ENCODE results near the gene SRP72.
A peak's percentile ranks its signal among the peaks of the same experiment; 100 is the strongest.

SRP72 gene

DNA sequence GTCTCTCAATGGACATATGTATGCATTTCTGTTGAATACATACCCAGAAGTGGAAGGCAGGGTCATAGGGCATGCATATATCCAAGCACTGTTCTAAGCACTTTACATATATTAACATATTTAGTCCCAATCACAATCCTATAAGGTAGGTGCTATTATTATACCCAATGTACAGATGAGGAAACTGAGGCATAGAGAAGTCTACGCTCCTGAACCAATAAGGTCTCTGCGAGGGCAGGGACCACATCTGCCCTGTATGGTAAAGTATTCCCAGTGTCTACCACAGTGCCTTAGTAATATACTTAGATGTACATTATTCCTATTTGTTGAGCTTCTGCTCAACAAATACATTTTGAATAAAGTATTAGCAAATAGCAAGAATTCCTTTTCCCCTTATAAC, 37.2 kb upstream of the SRP72 start:
- no peak overlapping the region for H3K4me3 ChIP-seq (replicated peaks; ENCODE audit: low read depth, low read length)
- DNase-seq (ENCODE audit: low read depth), result no peak
- TF ChIP-seq, protein P1, sequence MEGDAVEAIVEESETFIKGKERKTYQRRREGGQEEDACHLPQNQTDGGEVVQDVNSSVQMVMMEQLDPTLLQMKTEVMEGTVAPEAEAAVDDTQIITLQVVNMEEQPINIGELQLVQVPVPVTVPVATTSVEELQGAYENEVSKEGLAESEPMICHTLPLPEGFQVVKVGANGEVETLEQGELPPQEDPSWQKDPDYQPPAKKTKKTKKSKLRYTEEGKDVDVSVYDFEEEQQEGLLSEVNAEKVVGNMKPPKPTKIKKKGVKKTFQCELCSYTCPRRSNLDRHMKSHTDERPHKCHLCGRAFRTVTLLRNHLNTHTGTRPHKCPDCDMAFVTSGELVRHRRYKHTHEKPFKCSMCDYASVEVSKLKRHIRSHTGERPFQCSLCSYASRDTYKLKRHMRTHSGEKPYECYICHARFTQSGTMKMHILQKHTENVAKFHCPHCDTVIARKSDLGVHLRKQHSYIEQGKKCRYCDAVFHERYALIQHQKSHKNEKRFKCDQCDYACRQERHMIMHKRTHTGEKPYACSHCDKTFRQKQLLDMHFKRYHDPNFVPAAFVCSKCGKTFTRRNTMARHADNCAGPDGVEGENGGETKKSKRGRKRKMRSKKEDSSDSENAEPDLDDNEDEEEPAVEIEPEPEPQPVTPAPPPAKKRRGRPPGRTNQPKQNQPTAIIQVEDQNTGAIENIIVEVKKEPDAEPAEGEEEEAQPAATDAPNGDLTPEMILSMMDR (IDR thresholded peaks at IDR 0.05; ENCODE audit: low read length, missing control alignments), result no peak

DNA sequence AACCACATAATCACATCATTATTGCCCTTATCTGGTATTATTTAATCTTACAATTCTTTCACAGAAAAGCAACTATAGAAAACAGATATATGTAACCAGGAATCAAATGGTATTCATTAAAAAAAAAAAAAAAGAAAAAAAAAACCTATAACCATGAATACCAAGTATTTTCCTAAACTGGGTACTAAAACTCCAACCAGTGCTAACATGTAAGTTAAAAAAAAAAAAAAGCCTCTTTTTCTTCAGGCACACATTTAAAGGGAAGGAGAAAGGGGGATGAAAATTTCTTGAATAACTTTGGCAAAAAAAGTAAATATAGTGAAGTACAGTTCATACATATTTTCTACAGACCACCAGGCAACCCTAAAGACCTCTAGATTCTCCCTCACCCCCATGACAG, 34.1 kb upstream of the SRP72 start:
- DNase-seq (ENCODE audit: low read depth), result no peak
- no peak overlapping the region for H3K4me3 ChIP-seq (replicated peaks; ENCODE audit: low read depth, low read length)
- TF ChIP-seq, protein P1 (IDR thresholded peaks at IDR 0.05; ENCODE audit: low read length, missing control alignments), result no peak

DNA sequence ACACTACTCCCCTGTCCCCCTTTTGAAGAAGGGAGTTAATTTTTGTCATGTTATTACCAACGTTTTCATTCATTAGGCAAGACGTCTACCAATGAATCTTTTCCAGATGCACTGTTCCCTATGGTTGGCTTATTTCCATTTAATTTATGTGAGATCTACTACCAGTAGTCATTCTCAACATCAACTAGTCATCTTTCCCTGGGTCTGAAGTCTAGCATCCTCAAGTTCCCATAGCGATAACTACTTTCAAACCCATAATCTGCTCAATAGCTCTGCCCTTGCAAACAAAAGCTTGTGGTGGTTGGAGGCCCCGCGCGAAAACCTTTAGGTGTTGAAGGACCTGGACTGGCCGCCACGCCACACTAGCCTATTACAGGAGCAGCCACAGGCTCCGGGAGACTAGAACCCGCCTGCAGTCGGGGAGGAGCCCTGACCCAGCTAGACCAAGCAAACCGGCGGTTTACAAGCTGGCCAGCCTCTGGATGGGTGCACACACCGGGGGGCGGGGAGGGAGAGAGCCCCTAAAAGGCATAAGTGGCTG, 32.7 kb upstream of the SRP72 start:
- peak overlapping the region; percentile 88 for H3K4me3 ChIP-seq (replicated peaks; ENCODE audit: low read depth, low read length)
- TF ChIP-seq, protein P1 (IDR thresholded peaks at IDR 0.05; ENCODE audit: low read length, missing control alignments), result no peak
- peak; percentile 70 for DNase-seq (ENCODE audit: low read depth)

DNA sequence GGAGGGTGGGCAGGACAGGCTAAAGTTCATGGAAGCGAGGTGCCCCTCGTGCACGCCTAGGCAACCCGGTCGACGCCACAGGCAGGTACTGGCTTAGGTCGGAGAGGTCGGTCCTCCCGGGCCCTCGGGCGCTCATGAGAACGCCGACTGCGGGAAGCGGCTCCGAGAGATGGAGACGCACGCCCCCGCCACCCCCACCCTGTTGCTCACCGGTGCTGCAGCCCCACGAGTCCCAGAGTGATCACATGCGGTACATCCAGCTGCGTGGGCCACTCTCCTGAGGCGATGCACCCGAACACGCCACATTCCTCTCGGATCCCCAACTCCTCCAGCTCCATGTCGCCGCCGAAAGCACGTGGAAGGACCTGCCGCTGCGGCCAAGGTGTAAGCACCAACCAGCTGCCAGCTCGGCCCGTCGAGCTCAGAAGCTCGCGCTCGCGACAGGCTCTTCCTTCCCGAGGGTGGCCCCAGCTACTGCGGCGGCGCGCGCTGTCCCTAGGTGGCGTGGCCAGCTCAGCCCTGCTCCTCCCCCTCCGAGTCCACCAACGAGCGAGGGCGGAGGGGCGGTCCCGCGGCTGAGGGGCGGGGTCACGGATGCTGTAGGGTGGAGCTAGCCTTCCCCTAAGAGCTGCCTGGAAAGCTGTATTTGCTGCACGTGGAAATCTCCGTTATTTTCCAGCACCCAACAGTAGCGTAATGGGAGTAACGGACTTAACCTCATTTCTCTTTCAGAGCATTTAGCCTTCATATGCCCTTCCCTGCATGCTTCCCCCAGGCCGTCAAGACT, 32.1 kb upstream of the SRP72 start, which contains the start of gene PPAT:
Gene PPAT, minus strand, starts transcription at position 476 of the 787 bp plus-strand sequence. Its CDS starts 138 bp downstream, at position 338.
- TF ChIP-seq, protein P1 (IDR thresholded peaks at IDR 0.05; ENCODE audit: low read length, missing control alignments), result peak; percentile 13
- peak; percentile 98 for DNase-seq (ENCODE audit: low read depth)
- H3K4me3 ChIP-seq (replicated peaks; ENCODE audit: low read depth, low read length), result peak within 1 kb of the TSS; percentile 88

DNA sequence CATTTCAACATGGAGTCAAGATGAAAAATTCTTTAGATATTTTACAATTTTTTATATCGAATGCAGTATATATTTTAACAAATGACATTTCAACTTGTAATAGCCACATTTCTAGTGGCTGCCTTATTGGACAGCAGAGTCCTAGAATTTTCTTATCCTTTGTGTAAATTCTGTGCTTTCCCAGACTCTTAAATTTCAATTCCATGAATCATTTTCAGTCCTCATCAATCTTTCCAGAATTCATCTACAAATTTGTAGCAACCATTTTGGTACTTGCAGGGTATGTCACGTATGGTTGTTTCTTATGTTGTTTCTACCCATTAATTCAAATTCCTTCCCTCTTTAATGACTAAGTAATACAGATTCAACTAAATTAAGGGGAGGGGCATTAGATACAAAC, 28.7 kb upstream of the SRP72 start:
- no peak overlapping the region for H3K4me3 ChIP-seq (replicated peaks; ENCODE audit: low read depth, low read length)
- no peak for DNase-seq (ENCODE audit: low read depth)
- TF ChIP-seq, protein P1 (IDR thresholded peaks at IDR 0.05; ENCODE audit: low read length, missing control alignments), result no peak

DNA sequence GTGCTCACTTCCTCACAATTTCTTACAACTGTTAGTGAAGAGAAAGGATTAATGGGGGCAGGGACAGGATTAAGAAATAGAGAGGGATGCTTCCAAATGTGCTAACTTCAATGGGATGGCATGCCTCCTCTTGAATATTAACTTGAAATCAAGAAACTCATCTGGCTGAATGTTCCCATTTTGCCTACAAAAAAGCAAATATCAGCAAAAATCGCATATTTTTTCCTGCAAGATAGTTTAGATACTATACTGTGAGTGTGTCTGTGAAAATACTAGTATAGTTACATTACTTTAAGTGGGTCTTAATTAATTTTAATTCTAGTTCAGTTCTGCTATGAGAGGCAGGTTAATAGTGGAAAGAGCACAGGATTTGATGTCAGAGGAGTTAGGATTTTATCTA, 26.4 kb upstream of the SRP72 start:
- TF ChIP-seq, protein P1 (IDR thresholded peaks at IDR 0.05; ENCODE audit: low read length, missing control alignments), result no peak
- DNase-seq (ENCODE audit: low read depth), result no peak
- no peak overlapping the region for H3K4me3 ChIP-seq (replicated peaks; ENCODE audit: low read depth, low read length)
